ENCODE measurements around the gene PIK3CB.

GRCh38 chr3:138877226-138877625 is 42.5 kb upstream of the PIK3CB start:
- TF ChIP-seq CTCF (conservative IDR thresholded peaks at IDR 0.05; ENCODE audit: low read depth, low read length) (no peak), EZH2 (IDR thresholded peaks at IDR 0.05; ENCODE audit: borderline replicate concordance, low read depth, low read length, poor library complexity, severe bottlenecking) (no peak)

All from A673 (cell line).